ENCODE measurements around the gene PRKD2. TPM values are rescaled to one million over a fixed set of nuclear protein-coding genes. Genes with fewer than 3 reads are reported as not detected.

The PRKD2 gene
- total RNA-seq, 1 donor from 2014 or later = 101 TPM

- Histone ChIP-seq H3K4me1 (peaks cover 5 to 14% of the 10 kb centered on the region in 2 donors), H3K36me3 (peaks cover 47 to 50% of the 10 kb centered on the region in 2 donors), H3K27ac (peak overlapping the region in 1 of 2 donors; percentile 13), H3K27me3 (no peaks in the 10 kb centered on the region), H3K9me3 (no peaks in the 10 kb centered on the region), H3K4me3 (no peak overlapping the region)
- no peak for TF ChIP-seq CTCF (IDR thresholded peaks at IDR 0.05)
- no peak for DNase-seq (ENCODE audit: low spot score in 2 of 2)
- intact Hi-C loops (cut with DNase I) = no loop called here
These were observed 3.0 kb upstream of the PRKD2 start for GRCh38 chr19:46719629-46720502.

- H3K4me1 ChIP-seq = peaks cover 5 to 18% of the 10 kb centered on the region in 2 donors
- H3K27ac ChIP-seq = peak overlapping the region; percentile 87 to 89
- no peak for DNase-seq (ENCODE audit: low spot score in 2 of 2)
- intact Hi-C loops (cut with DNase I) = no loop called here
- no peak overlapping the region for H3K4me3 ChIP-seq
- H3K9me3 ChIP-seq = no peaks in the 10 kb centered on the region
- no peak for TF ChIP-seq CTCF (IDR thresholded peaks at IDR 0.05)
- H3K27me3 ChIP-seq = no peaks in the 10 kb centered on the region
- peaks cover 39 to 42% of the 10 kb centered on the region in 2 donors for H3K36me3 ChIP-seq
These were observed 2.2 kb upstream of the PRKD2 start for GRCh38 chr19:46718934-46719622.

GRCh38 chr19:46718157-46718933 lies 1.4 kb upstream of the PRKD2 start:
- H3K27ac ChIP-seq = peak overlapping the region; percentile 87 to 89
- intact Hi-C loops (cut with DNase I) = no loop called here
- no peak for DNase-seq (ENCODE audit: low spot score in 2 of 2)
- no peaks in the 10 kb centered on the region for H3K27me3 ChIP-seq
- TF ChIP-seq CTCF (IDR thresholded peaks at IDR 0.05) = no peak
- H3K36me3 ChIP-seq = peaks cover 32 to 35% of the 10 kb centered on the region in 2 donors
- peak overlapping the region in 1 of 2 donors; percentile 82 for H3K4me3 ChIP-seq
- H3K4me1 ChIP-seq = peaks cover 5 to 18% of the 10 kb centered on the region in 2 donors
- H3K9me3 ChIP-seq = no peaks in the 10 kb centered on the region

GRCh38 chr19:46717716-46718143 lies 816 bp upstream of the PRKD2 start:
- no peaks in the 10 kb centered on the region for H3K9me3 ChIP-seq
- DNase-seq (ENCODE audit: low spot score in 2 of 2) = no peak
- H3K36me3 ChIP-seq = peaks cover 26 to 29% of the 10 kb centered on the region in 2 donors
- intact Hi-C loops (cut with DNase I) = no loop called here
- peak overlapping the region; percentile 73 to 82 for H3K4me3 ChIP-seq
- peaks cover 5 to 18% of the 10 kb centered on the region in 2 donors for H3K4me1 ChIP-seq
- no peak for TF ChIP-seq CTCF (IDR thresholded peaks at IDR 0.05)
- H3K27me3 ChIP-seq = no peaks in the 10 kb centered on the region
- peak overlapping the region; percentile 87 to 89 for H3K27ac ChIP-seq

GRCh38 chr19:46716672-46717033 lies 261 bp downstream of the PRKD2 start:
- H3K4me1 ChIP-seq = peaks cover 5 to 18% of the 10 kb centered on the region in 2 donors
- no peak for DNase-seq (ENCODE audit: low spot score in 2 of 2)
- peaks cover 15 to 18% of the 10 kb centered on the region in 2 donors for H3K36me3 ChIP-seq
- TF ChIP-seq CTCF (IDR thresholded peaks at IDR 0.05) = no peak
- H3K9me3 ChIP-seq = no peaks in the 10 kb centered on the region
- no peaks in the 10 kb centered on the region for H3K27me3 ChIP-seq
- H3K27ac ChIP-seq = peak overlapping the region; percentile 87 to 89
- intact Hi-C loops (cut with DNase I) = no loop called here
- peak overlapping the region; percentile 73 to 82 for H3K4me3 ChIP-seq

All from ascending aorta (tissue), 2 donors.